Sigmoid colon (tissue), 4 donors: Measurements from ENCODE around the gene CGB5.
A peak's percentile ranks its signal among the peaks of the same experiment; 100 is the strongest.

Experiments
- CTCF ChIP-seq, 4 experiments: fragments of 450-650 bp in 3 of 4; fragments of 200-600 bp in 1 of 4; IDR thresholded peaks; one replicate each; pipeline ENCODE4 v1.5.1; 2016 to 2019; ENCODE audit warnings: antibody characterized with exemption in 4 of 4, mild to moderate bottlenecking in 3 of 4, moderate library complexity in 2 of 4
- POLR2A ChIP-seq, 2 donors: fragments of 450-650 bp; IDR thresholded peaks; one replicate each; pipeline ENCODE4 v1.6.1; 2016; ENCODE audit warnings: antibody characterized with exemption in 2 of 2, mild to moderate bottlenecking in 2 of 2, moderate library complexity in 2 of 2
- POLR2AphosphoS5 ChIP-seq, 4 donors: sonication (generic); formaldehyde crosslinking; IDR thresholded peaks; one replicate each; pipeline ENCODE4 v1.6.1; 2017; ENCODE audit warnings: antibody characterized with exemption in 4 of 4

GRCh38 chr19:48997972-48998371 is 45.7 kb upstream of the CGB5 start:
- TF ChIP-seq CTCF (IDR thresholded peaks at IDR 0.05), result peak in 1 of 4 experiments; percentile 10
- no peak for TF ChIP-seq POLR2A (IDR thresholded peaks at IDR 0.05)
- TF ChIP-seq POLR2AphosphoS5 (IDR thresholded peaks at IDR 0.05), result no peak
